NT2/D1 (cell line): ENCODE results near the gene GARIN5A.

Experiments used
- YY1 ChIP-seq: IDR thresholded peaks from 2 replicates; pipeline ENCODE4 v1.6.1; 2011; ENCODE audit not compliant: insufficient read length, insufficient read depth
- ZNF274 ChIP-seq: IDR thresholded peaks from 2 replicates; pipeline ENCODE4 v1.6.1; 2011; ENCODE audit warnings: mild to moderate bottlenecking, low read depth, low read length

DNA sequence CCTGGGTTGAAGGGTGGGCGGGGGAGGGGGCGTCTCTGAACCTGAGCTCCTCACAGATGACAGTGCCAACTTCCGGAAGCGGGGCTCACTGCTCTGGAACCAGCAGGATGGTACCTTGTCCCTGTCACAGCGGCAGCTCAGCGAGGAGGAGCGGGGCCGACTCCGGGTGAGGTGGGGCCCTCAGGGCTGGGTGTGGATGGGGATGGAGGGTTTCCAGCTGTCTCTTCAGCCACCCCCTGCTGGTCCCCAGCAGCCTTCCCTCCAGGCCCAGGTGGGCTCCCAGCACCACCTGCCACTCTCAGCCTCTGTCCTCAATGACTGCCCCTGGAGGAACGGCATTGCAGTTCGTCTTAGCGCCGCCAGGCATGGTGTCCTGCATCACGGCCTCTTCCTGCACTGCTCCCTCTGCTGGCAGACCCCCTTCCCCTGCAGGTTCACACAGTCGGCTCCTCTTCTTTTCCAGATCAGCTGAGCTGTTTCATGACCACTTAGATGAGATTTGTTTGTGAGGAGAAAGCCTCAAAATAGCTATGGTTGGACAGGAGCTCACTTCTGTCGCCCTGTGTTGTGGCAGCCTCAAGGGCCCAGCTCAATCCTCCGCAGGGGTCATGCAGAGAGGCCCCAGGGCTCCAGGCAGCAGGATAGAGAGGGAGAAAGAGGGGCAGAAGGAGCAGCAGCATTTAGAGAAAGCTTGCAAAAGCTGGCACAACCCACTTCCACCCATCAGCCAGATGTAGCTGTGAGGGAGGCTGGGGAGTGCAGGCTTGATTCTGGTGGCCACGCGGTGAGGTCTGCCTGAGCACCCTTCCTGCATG lies 2.5 kb upstream of the GARIN5A start:
- no peak for TF ChIP-seq ZNF274
- TF ChIP-seq YY1, result no peak
